Subcutaneous adipose tissue (tissue), 4 donors: ENCODE data around the gene SEL1L. TPM values are rescaled to one million over a fixed set of nuclear protein-coding genes. Genes with fewer than 3 reads are reported as not detected.

Source experiments
- total RNA-seq, 4 donors: library from RNA; depleted of rRNA; stranded (reverse); fragments of >200 nt; gene quantifications; one replicate each; pipeline ENCODE4 v1.1.0, GENCODE V29; 2016
- TF ChIP-seq, protein P1 (sequence below): fragments of 450-650 bp; IDR thresholded peaks from one replicate; pipeline ENCODE4 v1.5.1; 2016; ENCODE audit warnings: low read depth, mild to moderate bottlenecking, control low read depth, antibody characterized with exemption, moderate library complexity

The SEL1L gene
- total RNA-seq, 4 donors from 2014 or later: 80.4 to 106 (median 94.9) TPM

DNA sequence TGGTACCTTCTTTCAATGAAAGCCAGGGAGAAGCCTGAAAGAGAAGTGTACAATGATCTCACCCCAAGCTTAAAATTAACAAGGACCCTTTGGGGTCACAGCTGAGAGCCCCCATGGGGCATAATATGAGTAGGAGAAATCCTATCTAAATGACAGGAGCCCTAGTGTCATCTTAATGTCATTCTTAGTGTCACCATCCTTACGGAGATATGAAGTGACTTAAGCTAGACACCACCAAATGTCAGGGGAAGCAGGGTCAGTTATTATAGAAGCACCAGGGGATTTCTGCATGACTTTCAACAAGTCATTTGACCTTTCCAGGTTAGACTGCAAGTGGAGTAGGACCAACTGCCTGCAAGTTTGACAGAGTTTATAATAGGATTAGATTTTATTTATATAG, 104.6 kb downstream of the SEL1L start:
- TF ChIP-seq, protein P1, sequence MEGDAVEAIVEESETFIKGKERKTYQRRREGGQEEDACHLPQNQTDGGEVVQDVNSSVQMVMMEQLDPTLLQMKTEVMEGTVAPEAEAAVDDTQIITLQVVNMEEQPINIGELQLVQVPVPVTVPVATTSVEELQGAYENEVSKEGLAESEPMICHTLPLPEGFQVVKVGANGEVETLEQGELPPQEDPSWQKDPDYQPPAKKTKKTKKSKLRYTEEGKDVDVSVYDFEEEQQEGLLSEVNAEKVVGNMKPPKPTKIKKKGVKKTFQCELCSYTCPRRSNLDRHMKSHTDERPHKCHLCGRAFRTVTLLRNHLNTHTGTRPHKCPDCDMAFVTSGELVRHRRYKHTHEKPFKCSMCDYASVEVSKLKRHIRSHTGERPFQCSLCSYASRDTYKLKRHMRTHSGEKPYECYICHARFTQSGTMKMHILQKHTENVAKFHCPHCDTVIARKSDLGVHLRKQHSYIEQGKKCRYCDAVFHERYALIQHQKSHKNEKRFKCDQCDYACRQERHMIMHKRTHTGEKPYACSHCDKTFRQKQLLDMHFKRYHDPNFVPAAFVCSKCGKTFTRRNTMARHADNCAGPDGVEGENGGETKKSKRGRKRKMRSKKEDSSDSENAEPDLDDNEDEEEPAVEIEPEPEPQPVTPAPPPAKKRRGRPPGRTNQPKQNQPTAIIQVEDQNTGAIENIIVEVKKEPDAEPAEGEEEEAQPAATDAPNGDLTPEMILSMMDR: no peak

DNA sequence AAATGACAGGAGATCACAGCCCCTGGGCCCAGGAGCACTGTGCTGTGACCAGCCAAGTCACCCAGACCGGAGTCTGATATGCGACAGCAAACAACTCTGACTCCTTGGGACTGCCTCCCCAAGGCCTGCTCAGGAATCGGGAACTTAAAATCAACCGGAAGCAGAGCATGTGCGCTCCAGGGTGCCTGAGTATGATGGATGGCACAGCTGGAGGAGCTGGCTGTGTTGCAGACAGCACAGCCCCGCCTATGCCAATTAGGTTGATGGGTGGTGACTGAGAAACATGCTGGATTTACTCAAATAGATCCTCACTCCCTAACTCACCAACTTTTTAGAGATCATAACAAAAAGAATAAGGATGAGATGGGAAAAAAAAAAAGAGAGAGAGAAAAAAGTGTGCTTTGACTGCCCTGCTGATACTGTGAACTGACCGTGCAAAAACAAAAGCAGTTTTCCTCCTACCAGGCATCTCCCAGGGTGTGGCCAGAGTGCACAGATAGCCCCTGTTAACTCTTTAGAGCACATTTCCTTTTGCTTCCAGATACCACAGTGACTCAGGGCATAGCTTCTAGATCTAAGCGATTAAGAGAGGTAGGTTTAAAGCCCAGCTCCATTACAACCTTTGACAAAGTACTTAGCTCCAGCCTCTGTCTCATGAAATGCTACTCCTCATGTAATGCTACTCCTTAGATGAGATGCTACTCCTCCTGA, 106.2 kb downstream of the SEL1L start:
- TF ChIP-seq, protein P1: no peak

DNA sequence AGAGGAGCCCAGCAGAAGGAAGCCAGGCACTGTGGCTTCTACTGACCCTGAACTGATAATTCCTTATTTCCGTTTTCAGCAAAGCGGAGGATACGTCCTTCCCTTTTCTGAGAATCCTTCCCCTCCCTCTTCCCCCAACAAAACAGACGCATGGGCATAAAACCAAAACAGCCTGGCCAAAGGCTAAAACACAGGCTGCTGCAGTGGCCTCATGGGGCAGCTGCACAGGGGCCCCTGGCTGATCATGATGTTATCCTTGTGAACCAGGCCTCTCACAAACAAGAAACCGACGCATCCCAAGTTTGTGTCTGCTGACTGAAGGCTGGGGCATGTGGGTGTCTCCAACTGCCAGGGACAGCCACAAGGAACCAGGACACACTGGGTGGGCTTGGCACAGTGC, 110.1 kb downstream of the SEL1L start:
- TF ChIP-seq, protein P1: no peak

Other genes starting within 250 kb of the SEL1L start
- gene STON2, start 133.5 kb downstream of the SEL1L start, total RNA-seq: 10 to 100 TPM; 10.5 to 37.4 (median 14.8) TPM